GM12891 (cell line): ENCODE results near the gene PI4K2A.

Experiments used
- PAX5 ChIP-seq: IDR thresholded peaks from 2 replicates; pipeline ENCODE4 v1.6.1; 2011; ENCODE audit warnings: low read length, moderate library complexity, mild to moderate bottlenecking; ENCODE audit not compliant: insufficient read depth, severe bottlenecking
- POLR2A ChIP-seq: IDR thresholded peaks from 2 replicates; pipeline ENCODE4 v1.6.1; 2011; ENCODE audit warnings: low read depth, low read length, control low read depth
- POLR2AphosphoS5 ChIP-seq: IDR thresholded peaks from 2 replicates; pipeline ENCODE4 v1.6.1; 2011; ENCODE audit warnings: low read depth, low read length, control low read depth
- POU2F2 ChIP-seq: IDR thresholded peaks from 2 replicates; pipeline ENCODE4 v1.6.1; 2011; ENCODE audit warnings: low read depth, mild to moderate bottlenecking, control low read depth, low read length, moderate library complexity
- SPI1 ChIP-seq: IDR thresholded peaks from 2 replicates; pipeline ENCODE4 v1.6.1; 2011; ENCODE audit warnings: low read depth, low read length, control low read depth
- TAF1 ChIP-seq: IDR thresholded peaks from 2 replicates; pipeline ENCODE4 v1.6.1; 2011; ENCODE audit warnings: low read depth, low read length, control low read depth

DNA sequence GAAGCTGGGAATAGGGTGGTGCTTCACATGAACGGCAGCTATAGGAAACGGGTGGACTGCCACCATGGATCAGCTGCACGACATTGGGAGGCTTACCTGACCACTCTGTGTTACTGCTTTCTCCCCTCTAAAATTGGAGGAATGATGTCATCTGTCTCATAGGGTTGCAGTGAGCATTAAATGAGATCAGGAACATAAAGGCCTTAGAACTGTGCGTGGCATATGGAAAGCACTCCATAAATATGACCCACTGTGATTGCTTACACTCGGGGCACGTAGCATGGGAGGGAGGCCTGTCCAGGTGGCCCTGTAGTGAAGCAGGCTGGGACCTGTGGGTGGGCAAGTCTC lies 41.2 kb upstream of the PI4K2A start:
- no peak for TF ChIP-seq POLR2A
- no peak for TF ChIP-seq POLR2AphosphoS5
- no peak for TF ChIP-seq SPI1
- no peak for TF ChIP-seq TAF1
- no peak for TF ChIP-seq POU2F2
- TF ChIP-seq PAX5: no peak
